ENCODE results near the gene LCA5. TPM values are rescaled to one million over a fixed set of nuclear protein-coding genes. Genes with fewer than 3 reads are reported as not detected.

LCA5 gene
- total RNA-seq, 1 experiment from 2014 or later = 0.73 TPM

DNA sequence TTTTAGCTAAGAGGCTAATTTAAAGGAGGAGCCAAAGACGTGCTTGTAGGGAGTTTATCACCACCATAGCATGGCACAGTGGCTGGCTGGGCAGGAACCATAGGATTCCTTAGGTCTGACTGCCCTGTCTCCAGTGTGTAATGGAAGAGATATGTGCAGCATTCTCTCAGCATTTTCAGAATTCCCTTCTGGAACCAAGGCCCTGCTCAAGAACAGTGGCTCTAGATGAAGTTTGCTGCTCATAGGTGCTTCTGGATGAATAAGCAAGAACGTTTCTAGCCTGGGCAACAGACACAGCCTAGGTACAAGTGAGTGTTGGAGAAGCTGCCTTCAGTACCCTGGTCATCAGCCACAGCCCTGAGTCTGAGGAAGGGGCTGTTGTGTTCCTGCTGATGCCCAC, 69.1 kb downstream of the LCA5 start:
- H3K27ac ChIP-seq (ENCODE audit: low read length) = no peak overlapping the region
- H3K4me2 ChIP-seq (ENCODE audit: low read length) = no peak overlapping the region
- no peak overlapping the region for H3K9ac ChIP-seq (ENCODE audit: low read length)
- ATAC-seq = no peak
- no peaks in the 10 kb centered on the region for H3K27me3 ChIP-seq (ENCODE audit: low read length)
- H3K9me3 ChIP-seq (ENCODE audit: low read length) = no peaks in the 10 kb centered on the region
- no peak for TF ChIP-seq EZH2phosphoT487 (IDR thresholded peaks at IDR 0.05; ENCODE audit: borderline replicate concordance, low read length)
- no peak for TF ChIP-seq CTCF (conservative IDR thresholded peaks at IDR 0.05; ENCODE audit: low read depth, low read length)
- no peak for TF ChIP-seq EZH2 (IDR thresholded peaks at IDR 0.05; ENCODE audit: low read length, unreplicated experiment)
- H3K36me3 ChIP-seq (ENCODE audit: low read depth, low read length) = no peaks in the 10 kb centered on the region; the same call in 1 of the 2 replicates
- H4K20me1 ChIP-seq (ENCODE audit: low read length) = no peaks in the 10 kb centered on the region
- H3F3A ChIP-seq (ENCODE audit: low read length, unreplicated experiment) = no peaks in the 10 kb centered on the region
- CTCF ChIA-PET = interaction anchor here (0.6 kb wide), 1 partner anchor 111 kb away, joined by 4 read pairs; no protein-coding TSS in a partner anchor
- no TSS peak for BruUV-seq (replicated peaks)
- no peak for DNase-seq
- H3K4me1 ChIP-seq (ENCODE audit: insufficient read depth, low read length) = peaks cover 29% of the 10 kb centered on the region
- POLR2A ChIA-PET (ENCODE audit: unreplicated experiment) = no interaction called here
- H2AFZ ChIP-seq (ENCODE audit: low read length) = 0 out of 2 replicates have a peak overlapping the region, but pooled peaks have one; percentile 19
- no peak overlapping the region for H3K4me3 ChIP-seq (ENCODE audit: low read length)
- no peaks in the 10 kb centered on the region for H3K79me2 ChIP-seq (ENCODE audit: low read length)
- no peaks in the 10 kb centered on the region for H3K9me2 ChIP-seq (replicated peaks; ENCODE audit: low read length)
- intact Hi-C loops (cut with micrococcal nuclease) = loop anchor here (5.0 kb wide), 3 partner anchors 69 to 266 kb away; partner anchors contain the start of gene LCA5

- H3F3A ChIP-seq (ENCODE audit: low read length, unreplicated experiment) = no peaks in the 10 kb centered on the region
- H2AFZ ChIP-seq (ENCODE audit: low read length) = peak overlapping the region; percentile 19; the same call in 1 of the 2 replicates
- ATAC-seq (peak; percentile 19; the same call in 1 of the 2 replicates), DNase-seq (no peak)
- no peaks in the 10 kb centered on the region for H3K79me2 ChIP-seq (ENCODE audit: low read length)
- CTCF ChIA-PET = interaction anchor here (0.6 kb wide), 1 partner anchor 110 kb away, joined by 4 read pairs; no protein-coding TSS in a partner anchor
- no peaks in the 10 kb centered on the region; the same call in 1 of the 2 replicates for H3K36me3 ChIP-seq (ENCODE audit: low read depth, low read length)
- intact Hi-C loops (cut with micrococcal nuclease) = loop anchor here (2.0 to 5.0 kb wide), 4 partner anchors 70 to 265 kb away; partner anchors contain the start of genes HMGN3 and LCA5
- POLR2A ChIA-PET (ENCODE audit: unreplicated experiment) = no interaction called here
- BruUV-seq (replicated peaks) = no TSS peak
- no peak overlapping the region for H3K4me2 ChIP-seq (ENCODE audit: low read length)
- no peaks in the 10 kb centered on the region for H4K20me1 ChIP-seq (ENCODE audit: low read length)
- H3K27me3 ChIP-seq (ENCODE audit: low read length) = no peaks in the 10 kb centered on the region
- H3K4me1 ChIP-seq (ENCODE audit: insufficient read depth, low read length) = peaks cover 29% of the 10 kb centered on the region
- no peak overlapping the region for H3K4me3 ChIP-seq (ENCODE audit: low read length)
- no peak overlapping the region for H3K27ac ChIP-seq (ENCODE audit: low read length)
- H3K9ac ChIP-seq (ENCODE audit: low read length) = no peak overlapping the region
- no peaks in the 10 kb centered on the region for H3K9me3 ChIP-seq (ENCODE audit: low read length)
- no peaks in the 10 kb centered on the region for H3K9me2 ChIP-seq (replicated peaks; ENCODE audit: low read length)
- TF ChIP-seq EZH2phosphoT487 (IDR thresholded peaks at IDR 0.05; ENCODE audit: borderline replicate concordance, low read length) (no peak), EZH2 (IDR thresholded peaks at IDR 0.05; ENCODE audit: low read length, unreplicated experiment) (no peak), CTCF (conservative IDR thresholded peaks at IDR 0.05; ENCODE audit: low read depth, low read length) (no peak)
Observed at GRCh38 chr6:79467716-79468115, 69.5 kb downstream of the LCA5 start.

- Histone ChIP-seq H3K79me2 (ENCODE audit: low read length) (no peaks in the 10 kb centered on the region), H3K9me2 (replicated peaks; ENCODE audit: low read length) (no peaks in the 10 kb centered on the region), H3K4me2 (ENCODE audit: low read length) (no peak overlapping the region), H3K4me3 (ENCODE audit: low read length) (no peak overlapping the region), H4K20me1 (ENCODE audit: low read length) (no peaks in the 10 kb centered on the region), H3K27me3 (ENCODE audit: low read length) (no peaks in the 10 kb centered on the region), H3K9me3 (ENCODE audit: low read length) (no peaks in the 10 kb centered on the region), H3F3A (ENCODE audit: low read length, unreplicated experiment) (no peaks in the 10 kb centered on the region), H3K36me3 (ENCODE audit: low read depth, low read length) (no peaks in the 10 kb centered on the region; the same call in 1 of the 2 replicates), H3K4me1 (ENCODE audit: insufficient read depth, low read length) (peaks cover 29% of the 10 kb centered on the region), H3K27ac (ENCODE audit: low read length) (no peak overlapping the region), H2AFZ (ENCODE audit: low read length) (no peak overlapping the region), H3K9ac (ENCODE audit: low read length) (no peak overlapping the region)
- DNase-seq (peak; percentile 62), ATAC-seq (no peak)
- CTCF ChIA-PET = interaction anchor here (0.7 kb wide), 1 partner anchor 206 kb away, joined by 3 read pairs; no protein-coding TSS in a partner anchor
- intact Hi-C loops (cut with micrococcal nuclease) = loop anchor here (1.0 to 5.0 kb wide), 5 partner anchors 71 to 389 kb away; partner anchors contain the start of genes HMGN3 and LCA5
- POLR2A ChIA-PET (ENCODE audit: unreplicated experiment) = no interaction called here
- TF ChIP-seq CTCF (conservative IDR thresholded peaks at IDR 0.05; ENCODE audit: low read depth, low read length) (peak; percentile 71), EZH2phosphoT487 (IDR thresholded peaks at IDR 0.05; ENCODE audit: borderline replicate concordance, low read length) (no peak), EZH2 (IDR thresholded peaks at IDR 0.05; ENCODE audit: low read length, unreplicated experiment) (no peak)
- no TSS peak for BruUV-seq (replicated peaks)
Observed at GRCh38 chr6:79466207-79466834, 70.9 kb downstream of the LCA5 start.
